NB4 (cell line): ENCODE results near the gene TTC9C.

Source experiments
- POLR2A ChIP-seq: IDR thresholded peaks from 2 replicates; pipeline ENCODE4 v1.6.1; 2011; ENCODE audit warnings: mild to moderate bottlenecking; ENCODE audit not compliant: insufficient read length; ENCODE audit errors: extremely low read depth
- TF ChIP-seq, protein P1 (sequence below): IDR thresholded peaks from one replicate; pipeline ENCODE4 v1.5.1; 2012; ENCODE audit warnings: low read depth, low read length

DNA sequence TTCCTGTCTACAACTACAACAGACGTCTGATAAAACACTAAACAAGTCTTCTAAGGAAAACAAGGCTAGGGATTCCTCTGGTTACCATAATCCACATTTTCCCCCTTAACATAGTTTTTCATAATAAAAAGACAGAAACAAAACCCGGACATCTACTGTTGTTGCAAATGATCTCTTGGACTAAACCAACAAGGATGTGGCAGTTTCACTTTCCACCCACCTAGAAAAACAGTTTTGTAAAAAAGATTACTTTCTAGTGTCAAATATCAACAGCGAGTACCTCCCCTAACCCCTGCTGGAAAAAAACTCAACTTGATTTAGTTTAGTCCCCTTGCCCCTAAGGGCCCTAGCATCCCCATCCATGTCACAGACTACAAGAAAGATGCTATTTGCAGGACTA is 15.4 kb upstream of the TTC9C start:
- TF ChIP-seq, protein P1, sequence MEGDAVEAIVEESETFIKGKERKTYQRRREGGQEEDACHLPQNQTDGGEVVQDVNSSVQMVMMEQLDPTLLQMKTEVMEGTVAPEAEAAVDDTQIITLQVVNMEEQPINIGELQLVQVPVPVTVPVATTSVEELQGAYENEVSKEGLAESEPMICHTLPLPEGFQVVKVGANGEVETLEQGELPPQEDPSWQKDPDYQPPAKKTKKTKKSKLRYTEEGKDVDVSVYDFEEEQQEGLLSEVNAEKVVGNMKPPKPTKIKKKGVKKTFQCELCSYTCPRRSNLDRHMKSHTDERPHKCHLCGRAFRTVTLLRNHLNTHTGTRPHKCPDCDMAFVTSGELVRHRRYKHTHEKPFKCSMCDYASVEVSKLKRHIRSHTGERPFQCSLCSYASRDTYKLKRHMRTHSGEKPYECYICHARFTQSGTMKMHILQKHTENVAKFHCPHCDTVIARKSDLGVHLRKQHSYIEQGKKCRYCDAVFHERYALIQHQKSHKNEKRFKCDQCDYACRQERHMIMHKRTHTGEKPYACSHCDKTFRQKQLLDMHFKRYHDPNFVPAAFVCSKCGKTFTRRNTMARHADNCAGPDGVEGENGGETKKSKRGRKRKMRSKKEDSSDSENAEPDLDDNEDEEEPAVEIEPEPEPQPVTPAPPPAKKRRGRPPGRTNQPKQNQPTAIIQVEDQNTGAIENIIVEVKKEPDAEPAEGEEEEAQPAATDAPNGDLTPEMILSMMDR: no peak
- TF ChIP-seq POLR2A: no peak
